ENCODE data around the gene GCN1.

DNA sequence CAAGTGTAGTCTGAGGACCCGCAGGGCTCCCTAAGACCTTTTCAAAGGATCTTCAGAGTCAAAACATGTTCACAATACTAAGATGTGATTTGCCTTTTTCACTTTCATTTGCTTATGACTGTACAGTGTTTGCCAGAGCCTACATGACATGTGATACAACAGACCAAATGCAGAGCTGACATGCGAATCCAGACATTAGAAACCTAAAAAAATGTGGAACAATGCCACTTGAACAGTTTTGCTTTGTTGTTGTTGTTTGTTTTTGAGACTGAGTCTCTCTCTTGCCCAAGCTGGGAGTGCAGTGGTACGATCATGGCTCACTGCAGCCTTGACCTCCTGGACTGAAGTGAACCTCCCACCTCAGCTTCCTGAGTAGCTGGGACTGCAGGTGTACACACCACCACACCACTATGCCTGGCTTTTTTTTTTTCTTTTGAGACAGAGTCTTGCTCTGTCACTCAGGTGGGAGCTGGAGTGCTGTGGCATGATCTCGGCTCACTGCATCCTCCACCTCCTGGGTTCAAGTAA is 72.7 kb downstream of the GCN1 start:
- TF ChIP-seq SPI1 (IDR thresholded peaks at IDR 0.05; ENCODE audit: borderline replicate concordance, insufficient read depth, low read depth, low read length) (no peak), TAF1 (IDR thresholded peaks at IDR 0.05; ENCODE audit: borderline replicate concordance, low read depth, low read length) (no peak), LARP7 (IDR thresholded peaks at IDR 0.05) (no peak), SMC3 (IDR thresholded peaks at IDR 0.05; ENCODE audit: borderline replicate concordance, low read length) (no peak), NFIC (IDR thresholded peaks at IDR 0.05; ENCODE audit: low read depth, low read length) (peak; percentile 78; the same call in 1 of the 2 replicates), BHLHE40 (IDR thresholded peaks at IDR 0.05; ENCODE audit: borderline replicate concordance in 1 of 2, low read depth in 2 of 2, low read length in 1 of 2) (peak in 1 of 2 experiments; percentile 25; a peak in 1 of 4 replicates)
- TF ChIP-seq, protein P1, sequence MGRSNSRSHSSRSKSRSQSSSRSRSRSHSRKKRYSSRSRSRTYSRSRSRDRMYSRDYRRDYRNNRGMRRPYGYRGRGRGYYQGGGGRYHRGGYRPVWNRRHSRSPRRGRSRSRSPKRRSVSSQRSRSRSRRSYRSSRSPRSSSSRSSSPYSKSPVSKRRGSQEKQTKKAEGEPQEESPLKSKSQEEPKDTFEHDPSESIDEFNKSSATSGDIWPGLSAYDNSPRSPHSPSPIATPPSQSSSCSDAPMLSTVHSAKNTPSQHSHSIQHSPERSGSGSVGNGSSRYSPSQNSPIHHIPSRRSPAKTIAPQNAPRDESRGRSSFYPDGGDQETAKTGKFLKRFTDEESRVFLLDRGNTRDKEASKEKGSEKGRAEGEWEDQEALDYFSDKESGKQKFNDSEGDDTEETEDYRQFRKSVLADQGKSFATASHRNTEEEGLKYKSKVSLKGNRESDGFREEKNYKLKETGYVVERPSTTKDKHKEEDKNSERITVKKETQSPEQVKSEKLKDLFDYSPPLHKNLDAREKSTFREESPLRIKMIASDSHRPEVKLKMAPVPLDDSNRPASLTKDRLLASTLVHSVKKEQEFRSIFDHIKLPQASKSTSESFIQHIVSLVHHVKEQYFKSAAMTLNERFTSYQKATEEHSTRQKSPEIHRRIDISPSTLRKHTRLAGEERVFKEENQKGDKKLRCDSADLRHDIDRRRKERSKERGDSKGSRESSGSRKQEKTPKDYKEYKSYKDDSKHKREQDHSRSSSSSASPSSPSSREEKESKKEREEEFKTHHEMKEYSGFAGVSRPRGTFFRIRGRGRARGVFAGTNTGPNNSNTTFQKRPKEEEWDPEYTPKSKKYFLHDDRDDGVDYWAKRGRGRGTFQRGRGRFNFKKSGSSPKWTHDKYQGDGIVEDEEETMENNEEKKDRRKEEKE (IDR thresholded peaks at IDR 0.05): no peak
- TF ChIP-seq, protein P2, sequence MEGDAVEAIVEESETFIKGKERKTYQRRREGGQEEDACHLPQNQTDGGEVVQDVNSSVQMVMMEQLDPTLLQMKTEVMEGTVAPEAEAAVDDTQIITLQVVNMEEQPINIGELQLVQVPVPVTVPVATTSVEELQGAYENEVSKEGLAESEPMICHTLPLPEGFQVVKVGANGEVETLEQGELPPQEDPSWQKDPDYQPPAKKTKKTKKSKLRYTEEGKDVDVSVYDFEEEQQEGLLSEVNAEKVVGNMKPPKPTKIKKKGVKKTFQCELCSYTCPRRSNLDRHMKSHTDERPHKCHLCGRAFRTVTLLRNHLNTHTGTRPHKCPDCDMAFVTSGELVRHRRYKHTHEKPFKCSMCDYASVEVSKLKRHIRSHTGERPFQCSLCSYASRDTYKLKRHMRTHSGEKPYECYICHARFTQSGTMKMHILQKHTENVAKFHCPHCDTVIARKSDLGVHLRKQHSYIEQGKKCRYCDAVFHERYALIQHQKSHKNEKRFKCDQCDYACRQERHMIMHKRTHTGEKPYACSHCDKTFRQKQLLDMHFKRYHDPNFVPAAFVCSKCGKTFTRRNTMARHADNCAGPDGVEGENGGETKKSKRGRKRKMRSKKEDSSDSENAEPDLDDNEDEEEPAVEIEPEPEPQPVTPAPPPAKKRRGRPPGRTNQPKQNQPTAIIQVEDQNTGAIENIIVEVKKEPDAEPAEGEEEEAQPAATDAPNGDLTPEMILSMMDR (IDR thresholded peaks at IDR 0.05 in 2 of 3, conservative IDR thresholded peaks at IDR 0.05 in 1 of 3; ENCODE audit: control insufficient read depth in 2 of 3, extremely low read depth in 1 of 3, insufficient read depth in 1 of 3, low read depth in 3 of 3, low read length in 3 of 3): no peak
